ENCODE data around the gene IRAG1.

DNA sequence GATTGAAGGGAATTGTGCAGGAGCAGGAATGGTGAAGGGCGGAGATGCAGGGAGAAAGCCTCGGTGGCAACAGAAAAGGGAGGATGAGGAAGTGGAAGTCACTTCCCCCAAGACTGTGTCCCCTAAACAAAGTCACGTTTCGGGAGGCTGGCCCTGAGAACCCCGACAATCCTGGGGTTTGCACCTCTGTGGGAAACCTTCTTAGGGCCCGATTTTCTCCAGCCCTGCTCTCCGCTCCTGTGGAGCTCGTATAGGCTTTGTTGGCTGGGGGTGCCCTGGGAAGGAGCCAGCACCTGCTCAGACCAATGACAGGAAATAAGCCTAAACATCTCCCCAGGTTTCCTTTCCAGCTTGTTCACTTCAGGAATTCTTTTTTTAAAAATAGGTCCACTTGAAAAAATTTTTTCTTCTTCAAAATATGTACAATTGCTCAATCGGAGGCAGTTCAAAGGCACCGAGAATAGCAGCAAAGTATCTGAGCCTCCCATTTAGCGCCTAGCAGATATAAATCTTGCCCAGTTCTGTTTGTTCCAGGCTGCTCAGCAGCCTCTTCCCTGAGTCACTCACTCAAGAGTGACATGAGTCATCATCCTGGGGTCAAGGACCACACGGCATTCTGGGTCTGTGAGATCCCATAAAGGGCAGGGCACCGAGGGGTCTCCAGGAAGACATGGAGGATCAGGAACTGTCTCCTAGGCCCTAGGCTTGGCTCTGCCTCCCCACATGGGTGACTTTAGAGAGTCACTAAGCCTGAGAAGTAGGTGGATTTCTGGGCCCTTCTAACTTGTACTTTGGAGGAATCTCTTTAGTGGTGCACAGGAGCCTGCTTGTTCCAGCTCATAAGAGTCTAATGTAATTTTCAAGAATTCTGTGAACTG lies 34.0 kb downstream of the IRAG1 start:
- TF ChIP-seq, protein P1, sequence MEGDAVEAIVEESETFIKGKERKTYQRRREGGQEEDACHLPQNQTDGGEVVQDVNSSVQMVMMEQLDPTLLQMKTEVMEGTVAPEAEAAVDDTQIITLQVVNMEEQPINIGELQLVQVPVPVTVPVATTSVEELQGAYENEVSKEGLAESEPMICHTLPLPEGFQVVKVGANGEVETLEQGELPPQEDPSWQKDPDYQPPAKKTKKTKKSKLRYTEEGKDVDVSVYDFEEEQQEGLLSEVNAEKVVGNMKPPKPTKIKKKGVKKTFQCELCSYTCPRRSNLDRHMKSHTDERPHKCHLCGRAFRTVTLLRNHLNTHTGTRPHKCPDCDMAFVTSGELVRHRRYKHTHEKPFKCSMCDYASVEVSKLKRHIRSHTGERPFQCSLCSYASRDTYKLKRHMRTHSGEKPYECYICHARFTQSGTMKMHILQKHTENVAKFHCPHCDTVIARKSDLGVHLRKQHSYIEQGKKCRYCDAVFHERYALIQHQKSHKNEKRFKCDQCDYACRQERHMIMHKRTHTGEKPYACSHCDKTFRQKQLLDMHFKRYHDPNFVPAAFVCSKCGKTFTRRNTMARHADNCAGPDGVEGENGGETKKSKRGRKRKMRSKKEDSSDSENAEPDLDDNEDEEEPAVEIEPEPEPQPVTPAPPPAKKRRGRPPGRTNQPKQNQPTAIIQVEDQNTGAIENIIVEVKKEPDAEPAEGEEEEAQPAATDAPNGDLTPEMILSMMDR (IDR thresholded peaks at IDR 0.05): no peak
- TF ChIP-seq EP300 (IDR thresholded peaks at IDR 0.05): no peak

Measured in ovary (tissue), 3 donors.